MM.1S (cell line): ENCODE data around the gene TEX2.

Source experiments
- DNase-seq: peaks from one replicate; pipeline ENCODE4 v3.0.0-alpha.2; 2015
- H2AFZ ChIP-seq: fragments of 300-600 bp; sonication (generic); 2 replicates; pipeline ENCODE4 v1.6.0; 2016; ENCODE audit warnings: antibody characterized with exemption, low read length
- H3F3A ChIP-seq: fragments of 300-600 bp; sonication (generic); 2 replicates; pipeline ENCODE4 v1.6.1; 2016; ENCODE audit warnings: mild to moderate bottlenecking, antibody characterized with exemption, low read length, moderate library complexity, mixed read lengths; ENCODE audit not compliant: insufficient read depth
- H3K27ac ChIP-seq: fragments of 300-600 bp; sonication (generic); 2 replicates; pipeline ENCODE4 v1.5.1; 2016; ENCODE audit warnings: mild to moderate bottlenecking, low read length
- H3K27me3 ChIP-seq: fragments of 300-600 bp; sonication (generic); replicated peaks from 2 replicates; pipeline ENCODE4 v1.6.0; 2016; ENCODE audit warnings: low read length; ENCODE audit not compliant: insufficient read depth
- H3K36me3 ChIP-seq: fragments of 300-600 bp; sonication (generic); replicated peaks from 2 replicates; pipeline ENCODE4 v1.6.1; 2016; ENCODE audit warnings: mild to moderate bottlenecking, low read length, mixed read lengths; ENCODE audit not compliant: insufficient read depth
- H3K4me1 ChIP-seq: fragments of 300-600 bp; sonication (generic); 2 replicates; pipeline ENCODE4 v1.6.1; 2016; ENCODE audit warnings: low read length, mixed read lengths
- H3K4me2 ChIP-seq: fragments of 300-600 bp; sonication (generic); 2 replicates; pipeline ENCODE4 v1.6.0; 2016; ENCODE audit warnings: low read depth, low read length
- H3K4me3 ChIP-seq: fragments of 300-600 bp; sonication (generic); 2 replicates; pipeline ENCODE4 v1.5.1; 2016; ENCODE audit warnings: low read length, mixed read lengths
- H3K79me2 ChIP-seq: fragments of 300-600 bp; sonication (generic); 2 replicates; pipeline ENCODE4 v1.6.1; 2016; ENCODE audit warnings: mixed run types, low read length, mixed read lengths
- H3K9ac ChIP-seq: fragments of 300-600 bp; sonication (generic); 2 replicates; pipeline ENCODE4 v1.6.1; 2016; ENCODE audit warnings: low read length, mixed read lengths
- H3K9me2 ChIP-seq: fragments of 300-600 bp; sonication (generic); replicated peaks from 2 replicates; pipeline ENCODE4 v1.6.1; 2016; ENCODE audit warnings: mild to moderate bottlenecking, low read length, mixed read lengths; ENCODE audit not compliant: insufficient read depth
- H3K9me3 ChIP-seq: fragments of 300-600 bp; sonication (generic); replicated peaks from 2 replicates; pipeline ENCODE4 v1.6.1; 2016; ENCODE audit warnings: mild to moderate bottlenecking, low read length, mixed read lengths; ENCODE audit not compliant: insufficient read depth
- H4K20me1 ChIP-seq: fragments of 300-600 bp; sonication (generic); 2 replicates; pipeline ENCODE4 v1.6.1; 2016; ENCODE audit warnings: mild to moderate bottlenecking, low read length, moderate library complexity, mixed read lengths; ENCODE audit not compliant: insufficient read depth
- CTCF ChIP-seq: fragments of 300-600 bp; sonication (generic); IDR thresholded peaks from 2 replicates; pipeline ENCODE4 v1.5.1; 2016; ENCODE audit warnings: antibody characterized with exemption, low read length, mixed read lengths
- EZH2 ChIP-seq: fragments of 300-600 bp; sonication (generic); optimal IDR thresholded peaks from 2 replicates; pipeline ENCODE3; 2017; ENCODE audit warnings: low read depth, mild to moderate bottlenecking, antibody characterized with exemption, low read length, mixed read lengths
- EZH2phosphoT487 ChIP-seq: fragments of 300-600 bp; sonication (generic); IDR thresholded peaks from 2 replicates; pipeline ENCODE4 v1.6.1; 2018; ENCODE audit warnings: antibody characterized with exemption, low read length

TEX2 gene

GRCh38 chr17:64148017-64148631 lies 114.9 kb downstream of the TEX2 start:
- peaks cover 12% of the 10 kb centered on the region for H3K79me2 ChIP-seq
- H3K4me1 ChIP-seq, result peaks cover 29% of the 10 kb centered on the region
- no peaks in the 10 kb centered on the region for H3K9me2 ChIP-seq
- H3K9ac ChIP-seq, result no peak overlapping the region
- no peak for DNase-seq
- TF ChIP-seq EZH2, result no peak
- TF ChIP-seq CTCF, result no peak
- no peak for TF ChIP-seq EZH2phosphoT487
- H3K4me2 ChIP-seq, result no peak overlapping the region
- no peak overlapping the region for H3K4me3 ChIP-seq
- peaks cover 51% of the 10 kb centered on the region for H3F3A ChIP-seq
- H3K27me3 ChIP-seq, result no peaks in the 10 kb centered on the region
- H3K27ac ChIP-seq, result peak overlapping the region; percentile 24; the same call in 1 of the 2 replicates
- H3K36me3 ChIP-seq, result no peaks in the 10 kb centered on the region; the same call in 1 of the 2 replicates
- H3K9me3 ChIP-seq, result no peaks in the 10 kb centered on the region
- H2AFZ ChIP-seq, result no peak overlapping the region
- H4K20me1 ChIP-seq, result no peaks in the 10 kb centered on the region

DNA sequence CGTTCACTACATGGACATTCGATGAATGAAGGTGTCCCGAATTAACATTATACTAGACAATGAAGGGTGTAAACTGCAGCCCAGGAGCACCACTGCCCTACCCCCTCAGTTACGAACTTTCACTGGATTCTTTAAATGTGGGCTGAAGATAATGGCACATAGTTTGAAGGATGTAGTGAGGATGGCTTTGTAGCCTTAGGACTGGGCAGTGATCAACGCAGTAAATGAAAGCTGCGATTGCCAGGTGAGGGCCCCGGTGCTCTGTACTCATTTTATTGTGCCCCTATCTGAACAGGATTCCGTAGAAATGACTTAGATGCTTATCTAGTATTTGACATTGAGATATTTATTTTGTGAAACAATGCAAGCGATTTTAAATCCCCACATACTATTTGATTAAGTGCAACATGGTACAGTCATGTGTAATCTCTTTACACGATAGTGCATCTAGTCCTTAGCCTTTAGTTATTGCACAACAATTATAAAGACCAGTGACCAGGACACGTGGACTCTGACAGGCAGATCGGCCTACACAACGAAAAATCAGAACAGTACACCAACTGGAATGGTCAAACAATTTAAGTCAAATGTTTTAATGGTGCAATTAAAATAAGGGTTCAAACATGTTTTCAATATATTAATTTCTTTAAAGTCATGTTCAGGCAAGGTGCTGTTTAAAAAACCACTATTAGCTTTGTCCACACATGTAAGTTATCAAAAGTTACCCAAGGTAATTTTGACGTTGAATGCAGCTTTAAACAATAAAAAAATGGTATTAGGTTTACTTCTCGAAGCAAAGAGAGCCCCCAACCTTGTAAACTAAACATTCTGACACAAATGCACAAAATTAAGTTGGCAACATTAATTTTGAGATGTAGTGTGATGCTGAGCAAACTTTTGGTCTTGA lies 115.7 kb downstream of the TEX2 start:
- Histone ChIP-seq H3K27ac (peak overlapping the region; percentile 76; the same call in 1 of the 2 replicates), H3K36me3 (no peaks in the 10 kb centered on the region; the same call in 1 of the 2 replicates), H3K4me1 (peaks cover 24% of the 10 kb centered on the region), H2AFZ (no peak overlapping the region), H3K4me3 (peak overlapping the region; percentile 76), H3K4me2 (peak overlapping the region; percentile 89), H3K9ac (peak overlapping the region; percentile 92; the same call in 1 of the 2 replicates), H4K20me1 (no peaks in the 10 kb centered on the region), H3F3A (peaks cover 51% of the 10 kb centered on the region), H3K9me2 (no peaks in the 10 kb centered on the region), H3K27me3 (no peaks in the 10 kb centered on the region), H3K79me2 (peaks cover 12% of the 10 kb centered on the region), H3K9me3 (no peaks in the 10 kb centered on the region)
- DNase-seq, result peak; percentile 31
- TF ChIP-seq EZH2phosphoT487, result no peak
- no peak for TF ChIP-seq EZH2
- no peak for TF ChIP-seq CTCF

GRCh38 chr17:64146418-64147109 lies 116.5 kb downstream of the TEX2 start:
- no peak for TF ChIP-seq CTCF
- TF ChIP-seq EZH2phosphoT487, result no peak
- TF ChIP-seq EZH2, result no peak
- Histone ChIP-seq H3F3A (peaks cover 51% of the 10 kb centered on the region), H3K9me3 (no peaks in the 10 kb centered on the region), H3K27ac (peak overlapping the region; percentile 76), H3K4me3 (peak overlapping the region; percentile 76), H3K36me3 (no peaks in the 10 kb centered on the region; the same call in 1 of the 2 replicates), H3K27me3 (no peaks in the 10 kb centered on the region), H3K9me2 (no peaks in the 10 kb centered on the region), H3K9ac (peak overlapping the region; percentile 92), H4K20me1 (no peaks in the 10 kb centered on the region), H2AFZ (no peak overlapping the region), H3K79me2 (peaks cover 12% of the 10 kb centered on the region), H3K4me2 (peak overlapping the region; percentile 89), H3K4me1 (peaks cover 21% of the 10 kb centered on the region)
- peak; percentile 36 for DNase-seq
